ENCODE results near the gene VOPP1.
A peak's percentile ranks its signal among the peaks of the same experiment; 100 is the strongest.
"Not testable (repeated sequence)": the region's sequence is repeated elsewhere in the genome, so short reads cannot be mapped to it uniquely, and the experiment has no call there.

VOPP1 gene

GRCh38 chr7:55484834-55485233, 87.5 kb downstream of the VOPP1 start:
- DNase-seq: no peak

GRCh38 chr7:55484241-55484640, 88.1 kb downstream of the VOPP1 start:
- peak; percentile 40 for DNase-seq

- DNase-seq: no peak
These were observed 89.3 kb downstream of the VOPP1 start for GRCh38 chr7:55483046-55483445.

- DNase-seq: no peak
These were observed 91.1 kb downstream of the VOPP1 start for GRCh38 chr7:55481155-55481554.

GRCh38 chr7:55478700-55479099, 93.6 kb downstream of the VOPP1 start:
- DNase-seq: no peak

GRCh38 chr7:55477781-55478374, 94.4 kb downstream of the VOPP1 start:
- no peak for DNase-seq

GRCh38 chr7:55476852-55477780, 95.2 kb downstream of the VOPP1 start:
- no peak for DNase-seq

- no peak for DNase-seq
These were observed 96.2 kb downstream of the VOPP1 start for GRCh38 chr7:55475855-55476803.

- no peak for DNase-seq
These were observed 97.1 kb downstream of the VOPP1 start for GRCh38 chr7:55474944-55475854.

- no peak for DNase-seq
These were observed 98.4 kb downstream of the VOPP1 start for GRCh38 chr7:55473932-55474331.

GRCh38 chr7:55472928-55473725, 99.2 kb downstream of the VOPP1 start:
- DNase-seq: no peak

- not testable (repeated sequence) for DNase-seq
These were observed 99.9 kb downstream of the VOPP1 start for GRCh38 chr7:55472406-55472805.

GRCh38 chr7:55471594-55471993, 100.7 kb downstream of the VOPP1 start:
- DNase-seq: not testable (repeated sequence)

GRCh38 chr7:55470261-55470660, 102.0 kb downstream of the VOPP1 start:
- no peak for DNase-seq

GRCh38 chr7:55469721-55470120, 102.6 kb downstream of the VOPP1 start:
- DNase-seq: no peak

GRCh38 chr7:55469271-55469681, 103.0 kb downstream of the VOPP1 start:
- DNase-seq: no peak

- no peak for DNase-seq
These were observed 103.8 kb downstream of the VOPP1 start for GRCh38 chr7:55468495-55468894.

GRCh38 chr7:55467047-55467593, 105.2 kb downstream of the VOPP1 start:
- no peak for DNase-seq

GRCh38 chr7:55465691-55466090, 106.6 kb downstream of the VOPP1 start:
- no peak for DNase-seq

- no peak for DNase-seq
These were observed 107.9 kb downstream of the VOPP1 start for GRCh38 chr7:55464422-55464821.
